Hematopoietic multipotent progenitor cell treated with erythropoietin and hydrocortisone succinate and interleukin-3 and kit ligand, for 17 days (in vitro differentiated cells): ENCODE results near the gene DACT2.
"Not testable (repeated sequence)": the region's sequence is repeated elsewhere in the genome, so short reads cannot be mapped to it uniquely, and the experiment has no call there.

Experiments used
- DNase-seq: peaks from one replicate; pipeline ENCODE4 v3.0.0-alpha.2; 2015; ENCODE audit warnings: low spot score

The DACT2 gene, protein sequence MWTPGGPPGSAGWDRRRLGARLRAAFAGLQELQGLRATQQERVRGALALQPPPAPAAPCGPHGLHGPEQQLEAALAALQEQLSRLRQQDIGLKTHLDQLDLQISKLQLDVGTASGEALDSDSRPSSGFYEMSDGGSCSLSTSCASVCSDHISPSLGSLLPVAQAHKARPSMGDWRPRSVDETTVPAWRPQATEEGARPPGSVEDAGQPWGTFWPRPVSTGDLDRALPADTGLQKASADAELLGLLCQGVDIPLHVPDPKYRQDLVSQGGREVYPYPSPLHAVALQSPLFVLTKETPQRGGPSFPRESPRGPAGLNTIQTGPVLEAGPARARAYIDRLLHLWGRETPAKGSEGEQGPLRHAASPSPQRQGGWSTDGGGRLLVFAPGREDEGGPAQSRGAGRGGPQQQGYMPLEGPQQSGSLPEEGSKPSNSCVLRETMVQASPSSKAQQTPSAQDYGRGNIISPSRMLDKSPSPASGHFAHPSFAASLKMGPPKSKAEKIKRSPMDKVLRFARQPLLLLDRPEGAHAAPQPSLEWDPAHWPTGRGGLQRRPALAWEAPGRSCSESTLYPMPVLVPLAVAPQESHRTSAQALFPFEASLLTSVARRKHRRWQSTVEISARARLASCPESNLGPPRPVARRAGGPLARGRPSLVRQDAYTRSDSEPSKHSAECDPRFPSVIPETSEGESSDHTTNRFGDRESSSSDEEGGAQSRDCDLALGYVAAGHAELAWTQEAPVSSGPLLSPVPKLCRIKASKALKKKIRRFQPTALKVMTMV

DNA sequence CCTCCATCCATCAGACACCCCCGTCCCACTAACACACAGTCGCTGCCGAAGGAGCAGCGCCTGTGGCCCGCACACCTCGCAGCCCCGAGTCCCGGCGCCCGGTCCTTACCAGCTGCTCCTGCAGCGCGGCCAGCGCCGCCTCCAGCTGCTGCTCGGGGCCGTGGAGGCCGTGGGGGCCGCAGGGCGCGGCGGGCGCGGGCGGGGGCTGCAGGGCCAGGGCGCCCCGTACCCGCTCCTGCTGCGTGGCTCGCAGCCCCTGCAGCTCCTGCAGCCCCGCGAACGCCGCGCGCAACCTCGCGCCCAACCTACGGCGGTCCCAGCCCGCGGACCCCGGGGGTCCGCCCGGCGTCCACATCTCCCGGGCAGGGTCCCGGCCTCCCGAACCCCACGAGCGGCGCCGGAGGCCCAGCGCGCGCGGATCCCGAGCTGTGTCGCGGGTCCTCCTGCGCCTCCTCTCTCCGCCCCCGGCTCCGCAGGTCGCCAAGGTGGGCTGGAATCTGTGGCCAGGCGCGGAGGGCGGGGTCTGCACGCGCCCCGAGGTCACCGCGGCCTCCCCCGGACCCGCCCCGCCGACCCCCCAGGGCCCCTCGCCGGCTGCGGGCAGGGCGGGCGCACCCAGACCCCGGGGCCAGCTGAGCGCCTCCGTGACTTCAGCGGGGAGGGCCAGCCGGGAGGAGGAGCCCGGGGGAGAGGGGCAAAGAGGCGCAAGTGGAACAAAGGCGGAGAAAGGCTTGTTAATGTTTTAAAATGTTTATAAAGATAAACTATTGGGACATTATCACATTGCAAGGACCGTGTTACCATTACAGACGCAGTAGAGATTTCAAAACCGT is at the start of gene DACT2:
Gene DACT2, minus strand, starts transcription at position 499 of the 833 bp plus-strand sequence. Its CDS starts 144 bp downstream, at position 355.
- no peak for DNase-seq

GRCh38 chr6:168368936-168369335 is 49.4 kb upstream of the DACT2 start:
- DNase-seq = no peak

- DNase-seq = no peak
These were observed 48.7 kb upstream of the DACT2 start for GRCh38 chr6:168368066-168368820.

DNA sequence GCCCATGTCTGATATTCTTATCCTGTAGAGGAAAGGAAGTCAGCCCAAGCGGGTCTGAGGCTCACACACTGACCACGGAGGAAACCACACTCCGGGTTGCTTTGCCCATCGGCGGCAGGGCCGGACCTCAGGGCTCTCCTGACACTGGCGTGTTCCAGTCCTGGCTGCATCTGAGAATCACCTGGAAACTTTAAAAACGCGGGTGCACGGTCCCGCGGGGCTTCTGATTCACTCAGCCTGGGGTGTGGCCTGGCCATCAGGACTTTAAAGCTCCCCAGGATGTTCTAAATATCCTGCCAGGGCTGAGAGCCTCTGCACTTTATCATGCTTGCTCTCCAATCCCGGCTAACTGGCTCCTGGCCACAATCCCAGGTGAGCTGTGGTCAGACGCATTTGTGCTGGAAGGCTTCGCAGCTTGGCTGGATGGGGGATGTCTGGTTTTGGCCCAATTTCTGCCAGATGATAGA is 47.7 kb upstream of the DACT2 start:
- DNase-seq = no peak

DNA sequence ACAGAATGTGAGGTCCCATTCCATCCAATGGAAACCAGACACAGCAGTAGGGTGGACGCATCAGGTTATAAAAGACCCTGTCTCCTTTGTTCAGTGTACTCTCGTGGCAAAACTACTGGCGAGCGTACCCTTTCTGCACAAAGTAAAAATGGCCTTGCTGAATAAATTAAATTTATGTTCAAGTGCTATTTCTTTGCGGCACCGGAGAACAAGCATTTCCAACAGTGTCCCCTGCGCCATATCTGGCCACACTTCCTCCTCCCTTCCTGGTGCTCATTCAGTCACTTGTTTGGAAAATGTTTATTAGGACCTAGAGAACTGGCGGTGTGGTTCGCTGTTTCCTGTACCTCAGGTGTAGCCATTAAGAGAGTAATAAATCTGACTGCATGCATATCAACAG is 46.9 kb upstream of the DACT2 start:
- DNase-seq = no peak

DNA sequence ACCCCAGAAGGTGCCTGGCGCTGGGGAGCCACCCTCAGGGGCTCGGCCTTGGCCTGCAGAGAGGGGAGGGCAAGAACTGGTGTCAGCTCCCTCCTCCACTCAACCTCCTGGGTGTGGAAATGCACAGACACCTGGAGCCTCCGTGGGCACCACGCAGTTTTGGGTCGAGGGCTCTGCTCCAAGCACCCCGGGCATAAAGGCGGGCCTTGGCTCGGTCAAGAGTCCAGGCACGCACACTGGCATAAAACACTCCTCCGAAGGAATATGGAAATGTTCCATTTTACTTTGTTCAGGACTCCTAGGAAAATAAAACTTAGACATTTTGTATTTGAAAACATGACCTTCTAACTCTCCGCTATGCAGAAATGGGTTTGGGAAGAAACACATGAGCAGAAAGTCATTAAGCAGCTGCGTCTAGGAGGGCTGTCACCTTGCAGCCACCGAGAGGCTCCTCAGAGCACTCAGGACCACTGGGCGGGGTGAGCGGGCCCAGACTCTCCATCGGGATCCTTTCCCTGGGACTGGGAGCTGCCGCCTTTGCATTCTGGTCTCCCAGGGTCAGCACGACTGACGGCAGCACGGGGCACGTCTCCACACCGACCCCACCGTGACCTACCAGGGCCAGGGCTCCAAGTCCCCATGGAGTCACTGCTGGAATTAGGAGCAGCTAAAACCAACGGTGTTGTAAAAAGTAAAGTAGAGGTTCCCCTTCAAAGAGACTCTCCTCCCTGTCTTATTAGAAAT is 46.0 kb upstream of the DACT2 start:
- DNase-seq = no peak

- no peak for DNase-seq
These were observed 45.3 kb upstream of the DACT2 start for GRCh38 chr6:168364793-168365421.

DNA sequence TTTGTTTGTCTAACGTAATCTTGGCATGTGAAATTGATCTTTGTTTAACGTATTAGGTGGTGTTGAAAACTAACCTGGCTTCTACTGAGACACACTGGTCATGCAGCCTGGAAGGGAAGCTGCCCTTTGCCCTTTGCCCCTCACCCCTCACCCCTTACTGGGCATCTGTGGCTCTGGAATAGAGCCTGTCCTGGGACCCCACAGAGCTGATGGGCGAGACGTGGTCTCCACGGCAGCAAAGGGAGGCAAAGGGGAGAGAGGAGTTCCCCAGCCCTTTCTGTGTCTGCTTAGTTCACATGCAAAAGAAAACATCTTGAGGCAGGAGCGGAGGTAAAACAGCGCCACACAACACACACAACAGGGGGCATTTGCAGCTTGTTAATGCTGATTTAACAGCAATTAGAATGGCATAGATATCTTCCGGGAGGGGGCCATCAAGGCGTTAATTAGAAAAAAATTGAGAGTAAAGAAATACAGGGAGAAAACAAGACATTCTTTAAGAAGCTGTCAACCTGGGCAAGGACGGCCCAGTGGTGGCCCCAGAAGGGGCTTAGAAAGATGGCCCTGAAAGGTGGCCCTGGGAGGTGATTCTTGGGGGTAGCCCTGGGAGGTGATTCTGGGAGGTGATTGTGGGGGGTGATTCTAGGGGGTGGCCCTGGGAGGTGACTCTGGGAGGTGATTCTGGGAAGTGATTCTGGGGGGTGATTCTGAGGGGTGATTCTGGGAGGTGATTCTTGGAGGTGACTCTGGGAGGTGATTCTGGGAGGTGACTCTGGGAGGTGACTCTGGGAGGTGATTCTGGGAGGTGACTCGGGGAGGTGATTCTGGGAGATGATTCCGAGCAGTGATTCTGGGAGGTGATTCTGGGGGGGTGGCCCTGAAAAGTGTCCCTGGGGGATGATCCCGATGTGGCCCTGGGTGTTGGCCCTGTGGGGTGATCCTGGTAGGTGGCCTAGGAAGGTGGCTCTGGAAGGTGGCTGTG is 44.5 kb upstream of the DACT2 start:
- no peak for DNase-seq

DNA sequence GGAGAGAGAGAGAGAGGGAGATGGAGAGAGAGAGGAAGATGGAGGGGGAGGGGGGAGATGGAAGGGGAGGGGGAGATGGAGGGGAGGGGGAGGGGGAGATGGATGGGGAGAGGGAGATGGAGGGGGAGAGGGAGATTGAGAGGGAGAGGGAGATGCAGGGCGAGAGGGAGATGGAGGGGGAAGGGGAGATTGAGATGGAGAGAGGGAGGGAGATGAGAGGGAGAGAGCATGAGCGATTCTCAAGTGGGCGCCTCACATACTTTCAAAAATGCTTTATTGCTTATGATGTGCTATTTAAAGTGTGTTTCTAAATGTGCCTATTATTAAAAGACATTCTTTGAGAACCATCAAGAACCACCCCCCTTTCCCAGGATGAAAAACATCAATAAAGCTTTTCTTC is 43.7 kb upstream of the DACT2 start:
- no peak for DNase-seq

DNA sequence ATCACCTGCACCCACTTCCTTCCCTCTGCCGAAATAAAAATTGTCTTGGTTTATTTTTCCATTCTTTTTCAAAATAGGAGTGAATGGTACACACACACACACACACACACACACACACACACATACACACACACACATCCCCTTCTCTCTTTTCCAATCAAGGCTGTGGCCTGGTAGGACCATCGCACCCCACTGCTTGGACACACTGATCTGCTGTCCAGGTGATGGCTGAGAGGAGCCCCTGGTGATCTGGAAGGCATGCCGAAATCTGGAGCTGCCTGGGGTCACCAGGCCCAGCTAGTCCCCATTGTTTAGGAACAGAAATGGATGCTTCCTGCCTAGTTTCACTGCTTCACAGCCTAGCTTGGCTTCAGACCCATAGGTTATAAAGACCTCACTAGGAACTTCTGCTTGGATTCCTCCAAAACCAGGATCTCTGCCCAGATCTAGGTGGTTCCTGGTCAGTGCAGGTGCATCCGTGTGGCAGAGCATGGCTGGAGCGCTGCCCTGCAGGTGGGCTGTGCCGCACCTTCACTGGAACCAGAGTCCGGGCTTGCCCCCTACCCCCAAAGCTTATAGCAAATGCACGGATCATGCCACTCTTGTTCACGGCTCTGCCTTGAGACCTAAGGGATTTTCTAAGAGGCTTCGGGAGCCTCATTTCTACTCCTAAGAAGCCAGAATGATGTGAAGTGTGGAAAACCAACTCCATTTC is 42.9 kb upstream of the DACT2 start:
- DNase-seq = no peak

DNA sequence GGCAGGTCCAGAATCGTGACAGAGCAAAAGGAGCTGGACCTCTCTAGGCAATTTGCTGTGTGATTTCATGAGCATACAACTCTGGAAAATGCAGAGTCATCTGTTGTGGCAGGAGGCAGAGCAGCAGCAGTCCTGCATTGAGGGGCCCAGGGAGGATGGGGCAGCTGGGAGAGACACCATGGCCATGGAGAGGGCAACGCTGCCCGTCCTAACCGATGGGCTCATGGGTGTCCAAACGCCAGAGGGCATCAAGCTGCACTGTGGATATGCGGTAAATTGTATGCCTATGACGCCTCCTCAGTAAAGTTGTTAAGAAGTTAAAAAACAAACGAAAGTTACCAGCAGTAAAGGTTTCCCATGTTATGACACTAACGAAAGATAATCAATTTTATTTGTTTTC is 42.2 kb upstream of the DACT2 start:
- no peak for DNase-seq

GRCh38 chr6:168359794-168360193 is 40.2 kb upstream of the DACT2 start:
- DNase-seq = no peak

GRCh38 chr6:168358842-168359420 is 39.4 kb upstream of the DACT2 start:
- no peak for DNase-seq

- not testable (repeated sequence) for DNase-seq
These were observed 37.3 kb upstream of the DACT2 start for GRCh38 chr6:168356872-168357271.

GRCh38 chr6:168355716-168356522 is 36.3 kb upstream of the DACT2 start:
- DNase-seq = peak; percentile 31

GRCh38 chr6:168354338-168354737 is 34.8 kb upstream of the DACT2 start:
- DNase-seq = no peak

DNA sequence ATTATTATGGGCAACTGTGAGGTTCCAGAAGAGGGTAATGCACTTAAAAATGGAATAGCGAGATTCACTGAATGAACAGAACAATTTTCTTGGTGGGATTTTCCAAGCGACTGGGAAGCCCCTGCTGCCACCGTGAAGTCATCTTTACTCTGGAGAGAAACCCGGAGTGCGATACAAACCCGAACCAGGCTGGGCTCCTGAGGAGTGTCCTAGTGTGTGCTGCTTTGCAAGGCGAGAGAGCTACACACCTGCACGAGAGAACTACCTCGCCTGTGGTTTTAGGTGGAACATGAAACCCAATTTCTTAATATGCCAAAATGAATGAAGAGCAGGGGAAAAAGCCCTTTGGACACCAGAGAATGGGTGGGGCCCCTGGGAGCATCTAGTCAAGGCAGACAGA is 33.5 kb upstream of the DACT2 start:
- DNase-seq = no peak
